GM19023 (cell line): ENCODE results near the gene JAM3.
"Not testable (repeated sequence)": the region's sequence is repeated elsewhere in the genome, so short reads cannot be mapped to it uniquely, and the experiment has no call there.

Source experiments
- ATAC-seq: cut with Tn5 transposase; IDR thresholded peaks from one replicate; pipeline ENCODE4 v1.9.1; 2021; ENCODE audit warnings: mild to moderate bottlenecking, moderate library complexity; ENCODE audit not compliant: unreplicated experiment

JAM3 gene

DNA sequence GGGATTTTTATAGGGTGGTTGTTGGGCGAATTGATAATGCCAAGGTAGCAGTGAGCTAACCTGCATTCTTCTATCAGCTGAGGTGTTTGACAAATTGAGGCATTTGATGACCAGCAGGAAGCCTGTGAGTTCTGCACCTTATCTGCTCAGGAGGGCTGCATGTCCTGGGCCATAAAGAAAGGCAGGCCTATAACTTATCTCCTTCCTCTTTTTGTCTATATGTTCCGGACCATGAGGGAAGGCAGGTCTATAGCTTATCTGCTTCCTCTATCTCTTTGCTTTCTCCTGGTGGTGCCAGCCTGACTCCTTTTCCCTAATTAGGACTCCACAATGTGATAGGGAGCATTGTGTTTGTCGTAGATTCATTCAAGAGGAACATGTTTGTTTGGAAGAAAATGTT, 8.6 kb upstream of the JAM3 start:
- ATAC-seq = no peak

DNA sequence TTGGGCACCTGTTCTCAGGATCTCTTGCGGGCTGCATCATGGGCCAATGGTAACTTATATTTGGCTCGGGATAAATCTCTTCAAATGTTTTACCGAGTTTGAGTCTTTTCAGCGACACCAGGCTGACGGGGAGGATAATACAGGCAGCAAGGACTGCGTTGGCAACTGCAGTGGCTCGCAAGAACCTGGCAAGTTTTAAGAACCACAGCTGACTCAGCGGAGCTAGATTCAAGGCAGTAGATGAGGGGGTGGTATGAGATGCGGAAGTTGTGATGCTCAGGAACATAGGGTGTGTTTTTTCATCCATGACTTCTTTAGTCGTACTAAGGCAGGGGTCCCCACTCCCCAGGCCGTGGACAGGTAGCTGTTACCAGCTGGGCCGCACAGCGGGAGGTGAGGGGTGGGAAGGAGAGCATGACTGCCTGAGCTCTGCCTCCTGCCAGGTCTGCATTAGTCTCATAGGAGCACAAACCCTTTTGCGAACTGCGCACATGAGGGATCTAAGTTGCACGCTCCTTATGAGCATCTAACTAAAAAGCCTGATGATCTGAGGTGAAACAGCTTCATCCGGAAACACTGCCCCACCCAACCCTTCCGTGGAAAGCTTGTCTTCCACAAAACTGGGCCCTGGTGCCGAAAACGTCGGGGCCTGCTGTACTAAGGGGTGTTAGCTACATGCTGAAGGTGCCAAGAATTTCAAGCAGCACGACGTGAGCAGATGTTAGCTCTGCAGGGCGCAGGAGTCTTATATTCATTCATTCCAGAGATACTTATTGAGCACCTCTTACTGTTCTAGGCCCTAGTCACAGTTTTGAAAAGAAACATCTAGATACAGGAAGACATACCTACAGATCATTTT, 6.4 kb upstream of the JAM3 start:
- no peak for ATAC-seq

DNA sequence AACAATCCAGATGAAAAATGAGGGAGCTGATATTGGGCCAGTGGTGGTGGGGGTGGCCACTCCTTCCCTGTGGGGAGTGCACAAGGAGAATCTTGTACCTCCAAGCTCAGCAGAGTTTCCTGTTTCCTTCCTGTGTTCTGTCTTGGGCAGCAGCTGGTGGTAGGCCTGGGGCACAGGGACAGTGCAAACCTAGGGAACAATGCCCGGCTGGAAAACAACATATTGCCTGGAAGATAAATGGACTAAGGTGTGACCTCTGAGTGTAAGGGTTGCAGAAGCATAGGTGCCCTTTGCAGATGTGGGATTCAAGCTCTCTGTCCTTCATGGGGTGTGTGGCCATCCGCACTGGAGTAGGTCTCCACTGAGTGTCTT, 5.8 kb upstream of the JAM3 start:
- ATAC-seq = no peak

DNA sequence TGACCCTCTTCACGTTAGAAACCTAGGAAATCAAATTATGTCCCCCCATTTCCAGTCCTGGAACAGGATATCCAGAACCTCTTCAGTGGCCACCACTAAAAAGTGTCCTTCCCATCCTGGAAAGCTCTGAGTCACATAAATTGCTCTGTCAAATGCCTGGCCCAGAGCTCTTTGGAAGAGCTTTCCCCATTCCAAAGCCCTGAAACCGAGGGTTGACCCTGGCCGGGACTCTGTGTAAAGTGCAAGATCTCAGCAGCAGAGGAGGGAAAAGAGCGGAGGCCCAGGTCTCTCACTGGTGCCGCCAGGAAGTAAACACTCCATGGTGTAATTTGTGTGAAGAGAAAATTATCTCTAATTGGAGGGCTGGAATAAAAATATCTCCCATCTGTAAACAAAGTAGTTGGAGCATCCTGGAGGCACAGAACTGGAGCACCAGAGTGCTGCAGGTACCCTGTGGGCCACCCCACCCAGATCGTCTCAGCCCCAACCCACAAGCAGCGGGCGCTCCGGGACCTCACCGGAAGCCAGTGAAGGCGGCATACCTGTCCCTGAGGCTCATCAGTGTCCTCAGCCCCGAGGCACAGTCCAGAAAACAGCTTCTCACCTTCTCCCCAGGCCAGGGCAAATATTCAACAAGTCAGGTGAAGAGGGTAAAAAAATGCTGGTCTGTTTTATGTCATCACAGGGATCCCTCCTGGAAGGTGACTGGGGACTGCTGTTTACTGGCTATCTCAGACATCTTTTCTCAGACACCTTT, 4.7 kb upstream of the JAM3 start:
- ATAC-seq = no peak

DNA sequence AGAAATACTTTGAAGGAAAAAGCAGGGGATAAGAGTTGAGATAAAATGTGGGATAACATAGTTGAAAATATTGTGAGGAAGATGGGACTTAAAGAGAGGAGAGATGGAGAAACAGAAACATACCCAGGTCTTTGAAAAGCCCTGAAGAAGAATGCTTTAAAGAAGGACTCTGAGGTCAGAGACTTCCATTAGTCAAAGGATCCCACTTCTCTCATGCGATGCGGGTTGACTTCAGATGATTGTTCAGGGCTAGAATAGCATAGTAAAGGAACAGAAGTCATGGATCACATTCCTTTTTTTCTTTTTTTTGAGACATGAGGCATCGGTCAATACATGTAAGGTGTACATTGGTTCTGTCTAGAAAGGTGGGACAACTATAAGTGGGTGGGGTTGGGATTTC, 3.5 kb upstream of the JAM3 start:
- ATAC-seq = no peak

DNA sequence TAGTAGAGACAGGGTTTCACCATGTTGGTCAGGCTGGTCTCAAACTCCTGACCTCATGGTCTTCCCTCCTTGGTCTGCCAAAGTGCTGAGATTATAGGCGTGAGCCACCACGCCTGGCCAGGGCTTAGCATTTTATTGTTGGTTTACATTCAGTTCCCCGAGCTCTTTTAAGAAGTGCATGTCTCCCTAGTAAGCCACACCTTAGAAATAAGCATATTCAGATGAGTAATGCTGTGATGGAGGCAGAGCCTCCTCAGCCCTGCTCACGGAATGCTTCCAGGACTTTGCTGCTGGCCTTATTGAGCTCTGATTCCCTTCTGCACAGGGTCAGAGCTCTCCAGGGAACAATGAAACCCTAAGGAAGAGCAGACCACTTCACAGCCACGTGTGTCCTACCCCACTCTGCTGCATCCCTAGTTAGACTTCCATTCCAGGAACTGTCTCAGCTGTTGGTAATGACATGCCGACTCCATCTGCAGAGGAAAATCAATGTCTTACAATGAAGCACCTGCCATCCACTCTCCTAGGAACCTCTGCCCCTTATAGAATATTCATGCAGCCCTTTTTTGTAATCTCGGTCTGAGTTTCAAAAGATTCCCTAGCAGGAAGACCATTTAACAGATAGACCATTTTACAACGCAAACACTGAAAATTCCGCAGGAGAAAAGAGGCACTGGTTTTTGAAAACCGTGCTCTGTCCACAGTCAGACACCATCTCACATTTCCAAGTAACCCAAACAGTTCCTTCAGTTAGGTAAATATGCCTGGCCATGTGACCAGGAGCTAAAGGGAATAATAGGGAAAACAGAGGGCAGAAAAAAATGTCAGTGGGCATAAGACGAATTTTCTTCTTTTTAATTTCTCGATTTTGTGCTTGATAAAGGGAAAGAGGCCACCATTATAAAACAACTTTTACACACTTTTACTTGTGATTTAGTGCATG, 1.7 kb upstream of the JAM3 start:
- ATAC-seq = no peak

DNA sequence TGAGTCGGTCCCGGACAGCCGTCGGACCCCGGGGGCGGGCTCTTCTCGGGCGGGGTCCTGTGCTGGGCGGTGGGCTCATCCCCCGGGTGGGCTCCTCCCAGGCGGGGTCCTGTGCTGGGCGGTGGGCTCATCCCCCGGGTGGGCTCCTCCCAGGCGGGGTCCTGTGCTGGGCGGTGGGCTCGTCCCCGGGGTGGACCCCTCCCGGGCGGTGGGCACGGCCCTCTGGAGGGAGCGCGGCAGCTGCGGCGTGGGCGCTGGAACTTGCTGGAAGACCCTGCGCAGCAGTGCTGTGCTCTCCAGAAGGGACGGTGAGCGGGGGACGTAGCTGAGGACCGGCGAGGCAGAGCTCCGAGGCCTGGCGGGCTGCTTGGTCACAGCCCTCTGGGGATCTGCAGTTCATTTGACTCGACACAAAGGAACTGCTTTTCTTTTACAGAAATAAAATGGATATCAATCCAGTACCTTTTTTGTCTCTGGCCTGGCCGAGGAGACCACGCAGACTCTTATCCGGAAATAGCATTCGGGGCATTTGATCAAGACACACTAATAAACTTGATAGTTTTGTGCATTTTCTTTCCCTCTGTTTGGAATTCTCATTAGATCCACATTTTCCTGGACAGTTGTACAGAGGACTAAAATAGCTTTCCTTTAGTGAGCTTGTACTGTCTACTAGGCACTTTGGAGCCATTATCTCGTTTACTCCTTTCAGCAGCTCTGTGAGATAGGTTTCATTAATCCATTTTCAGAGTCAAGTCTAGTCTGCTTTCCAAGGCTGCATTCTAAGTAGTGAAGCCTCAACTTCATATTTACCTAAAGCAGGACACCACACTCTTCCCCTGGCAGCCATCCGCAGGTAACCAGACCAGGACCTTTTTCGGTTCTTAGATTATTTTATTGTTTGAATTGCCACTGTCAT, 812 bp downstream of the JAM3 start:
- ATAC-seq = no peak

DNA sequence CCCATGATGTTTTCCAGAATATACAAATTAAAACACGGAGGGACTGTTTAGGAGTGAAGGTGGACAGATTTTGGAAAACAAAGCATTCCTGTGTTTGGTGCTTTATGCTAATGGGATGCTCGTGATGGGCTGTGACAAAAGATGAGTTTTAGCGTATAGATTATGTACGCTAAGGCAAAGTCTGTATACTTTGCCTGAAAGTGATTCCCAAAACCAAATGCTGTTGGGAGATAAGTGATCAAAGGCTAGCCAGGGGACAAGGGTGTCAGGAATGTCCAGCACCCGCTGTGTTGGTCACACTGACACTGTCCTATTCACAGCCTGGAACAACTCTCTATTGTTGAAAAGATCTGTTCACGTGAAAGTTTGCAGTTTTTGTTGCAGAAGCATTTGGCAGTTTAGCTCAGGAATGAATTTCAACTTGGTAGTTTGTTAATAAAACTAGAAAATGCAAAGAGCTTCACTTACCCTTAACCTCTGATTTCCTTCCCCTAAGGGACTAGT, 1.5 kb downstream of the JAM3 start:
- no peak for ATAC-seq

DNA sequence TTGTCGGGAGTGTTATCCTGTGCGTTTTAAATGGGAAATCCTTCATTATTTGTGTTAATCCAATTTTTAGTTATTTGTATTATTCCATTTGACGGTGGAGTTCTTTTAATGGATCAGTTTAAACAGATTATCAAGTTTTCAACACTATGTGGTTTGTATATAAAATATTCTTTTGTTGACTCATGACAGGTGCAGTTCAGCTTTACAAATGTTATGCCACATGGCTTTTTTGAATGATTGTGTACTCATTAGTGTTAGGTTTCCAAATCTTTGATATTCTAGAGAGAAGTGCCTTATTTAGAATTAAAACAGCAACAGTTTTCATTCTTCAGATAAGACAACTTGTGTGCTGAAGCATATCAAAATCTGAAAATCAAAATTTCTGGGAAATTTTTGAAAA, 2.4 kb downstream of the JAM3 start:
- ATAC-seq = no peak

DNA sequence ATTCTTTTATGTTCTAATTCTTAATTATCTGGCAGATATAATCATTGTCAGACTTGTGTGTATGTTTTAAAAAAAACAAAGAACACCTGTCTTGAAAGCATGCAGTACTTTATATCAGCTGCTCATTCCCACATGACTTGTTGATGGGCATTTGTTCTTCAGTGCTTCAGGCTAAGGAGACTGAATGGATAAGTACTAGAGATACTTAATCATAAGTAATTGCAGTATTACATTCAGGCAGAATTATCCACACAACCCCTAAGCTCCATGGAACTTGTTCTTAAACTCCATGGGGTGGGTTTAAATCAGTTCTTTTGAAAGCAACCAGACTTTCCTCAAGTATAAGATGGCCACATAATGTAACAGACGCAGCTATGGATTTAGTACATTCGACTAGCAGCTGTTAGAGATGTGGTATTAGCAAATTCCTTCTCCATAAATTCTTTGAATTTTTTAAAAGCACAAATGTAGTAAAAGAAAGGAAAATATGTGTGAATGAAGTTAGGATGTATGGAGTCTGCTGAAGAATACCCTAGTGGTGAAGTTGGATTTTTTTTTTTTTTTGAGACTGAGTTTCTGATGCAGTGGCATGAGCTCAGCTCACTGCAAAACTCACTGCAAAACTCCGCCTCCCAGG, 3.0 kb downstream of the JAM3 start:
- no peak for ATAC-seq

DNA sequence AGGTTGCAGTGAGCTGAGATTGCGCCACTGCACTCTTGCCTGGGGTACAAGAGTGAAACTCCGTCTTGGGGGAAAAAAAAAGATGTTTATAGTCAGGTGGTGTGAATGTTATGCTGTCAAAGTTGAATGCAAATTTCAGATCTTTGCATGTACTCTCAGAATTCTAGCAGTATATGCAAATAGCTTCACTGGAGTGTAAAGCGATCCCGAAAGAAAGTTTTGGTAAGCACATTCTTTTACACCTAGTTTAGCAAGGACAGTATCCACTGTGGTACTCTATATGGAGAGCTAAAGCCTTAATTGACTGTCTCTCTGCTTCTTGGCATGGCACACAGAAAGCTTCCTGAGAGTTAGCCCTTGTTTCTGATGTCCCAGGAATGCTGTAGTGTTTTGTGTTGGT, 4.0 kb downstream of the JAM3 start:
- peak; percentile 41 for ATAC-seq

DNA sequence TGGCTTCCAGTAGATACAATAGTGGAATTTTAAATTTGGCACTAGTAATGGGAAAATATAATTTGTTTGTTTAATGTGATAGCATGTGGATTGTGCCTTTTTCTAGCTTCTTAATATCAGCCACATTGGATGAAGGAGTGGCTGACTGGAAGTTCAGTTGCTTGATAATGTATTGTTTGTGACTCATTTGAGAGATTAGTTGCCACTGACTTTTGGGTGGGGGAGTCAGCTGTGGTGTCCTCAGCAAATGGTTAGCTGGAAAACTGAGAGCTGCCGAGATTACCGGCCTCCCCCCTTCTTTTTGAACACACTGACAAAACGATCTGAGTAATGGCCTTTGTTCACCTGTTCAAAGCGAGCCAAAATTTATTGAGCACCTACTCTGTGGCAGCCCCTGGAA, 5.5 kb downstream of the JAM3 start:
- no peak for ATAC-seq

DNA sequence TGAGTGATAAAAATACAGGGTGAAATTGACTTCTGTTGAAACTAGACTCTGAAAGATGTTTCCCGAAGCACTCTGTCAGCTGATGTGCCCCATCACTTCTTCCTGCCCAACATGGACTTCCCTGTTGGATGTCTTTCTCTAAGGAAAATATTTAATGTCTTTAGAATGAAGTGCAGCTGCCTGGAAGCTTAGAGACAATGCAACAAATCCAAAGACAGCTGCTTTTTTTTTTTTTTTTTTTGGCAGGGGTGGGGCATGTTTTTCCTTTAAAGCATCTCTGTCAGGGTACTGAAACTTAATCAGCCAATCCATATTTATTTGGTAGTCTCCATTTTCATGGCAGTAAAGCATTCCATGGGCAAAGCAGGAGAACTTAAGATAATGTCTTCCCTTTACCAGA, 5.9 kb downstream of the JAM3 start:
- no peak for ATAC-seq

DNA sequence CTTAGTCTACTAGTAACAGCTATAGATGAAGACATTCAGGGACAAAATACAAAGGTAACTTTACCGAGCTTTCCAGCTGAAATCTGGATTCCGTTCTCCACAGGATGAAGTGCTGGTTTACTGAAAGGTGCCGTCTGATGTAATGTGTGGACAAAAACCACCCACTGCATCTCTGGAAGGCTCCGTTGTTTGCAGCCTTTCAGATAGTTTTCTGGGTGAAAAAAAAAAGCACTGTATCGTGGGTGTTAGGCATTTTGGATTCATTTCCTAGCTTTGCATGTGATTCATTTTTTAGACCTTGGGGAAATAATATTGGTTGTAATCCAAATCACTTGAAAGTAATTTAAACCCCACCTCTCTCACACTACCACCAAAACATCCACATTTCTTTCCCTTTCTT, 10.4 kb downstream of the JAM3 start:
- ATAC-seq = no peak

DNA sequence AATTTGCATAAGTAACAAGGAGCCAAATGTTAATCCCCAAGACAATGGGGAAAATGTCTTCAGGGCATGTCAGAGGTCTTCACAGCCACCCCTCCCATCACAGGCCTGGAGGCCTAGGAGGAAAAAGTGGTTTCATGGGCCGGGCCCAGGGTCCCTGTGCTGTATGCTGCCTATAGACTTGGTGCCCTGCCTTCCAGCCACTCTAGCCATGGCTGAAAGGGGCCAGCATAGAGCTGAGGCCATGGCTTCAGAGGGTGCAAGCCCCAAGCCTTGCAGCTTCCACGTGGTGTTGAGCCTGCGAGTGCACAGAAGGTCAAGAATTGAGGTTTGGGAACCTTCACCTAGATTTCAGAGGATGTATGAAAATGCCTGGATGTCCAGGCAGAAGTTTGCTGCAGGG, 12.4 kb downstream of the JAM3 start:
- not testable (repeated sequence) for ATAC-seq

DNA sequence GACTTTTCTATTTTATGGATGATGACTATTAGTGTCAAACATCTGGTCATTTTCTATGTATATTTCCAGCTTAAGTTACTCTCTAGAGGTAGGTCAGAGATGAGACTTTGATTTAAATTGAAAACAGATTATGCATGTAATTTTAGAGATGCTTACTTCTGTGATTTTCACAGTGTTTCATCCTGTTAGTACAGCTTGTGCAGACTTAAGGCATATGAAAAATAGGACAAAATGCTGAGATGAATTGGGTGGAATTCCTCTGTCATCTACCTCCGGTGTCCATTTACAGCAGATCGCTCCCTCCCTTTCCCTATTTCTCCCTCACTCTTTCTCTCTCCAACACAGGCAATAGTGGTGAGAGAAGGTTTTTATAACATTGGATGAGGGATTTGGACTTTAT, 14.1 kb downstream of the JAM3 start:
- ATAC-seq = no peak

DNA sequence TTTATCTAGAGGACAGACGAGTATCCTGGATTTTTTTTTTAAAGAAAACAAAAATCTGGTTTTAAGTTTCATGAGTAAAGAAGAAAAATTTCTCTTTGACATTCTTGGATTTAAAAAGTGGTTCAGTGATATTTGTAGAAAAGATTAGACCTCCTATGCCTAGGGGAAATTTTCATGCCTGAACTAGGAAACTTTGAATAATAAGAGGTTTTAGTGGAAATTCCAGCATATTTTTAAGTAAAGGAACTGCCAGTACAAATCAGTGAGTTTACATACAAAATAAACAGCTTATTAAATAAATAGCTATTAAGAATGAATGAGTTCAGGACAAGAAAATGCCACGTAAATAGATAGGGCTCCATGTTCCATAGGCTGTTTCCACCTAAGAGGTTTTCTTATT, 17.5 kb downstream of the JAM3 start:
- no peak for ATAC-seq

DNA sequence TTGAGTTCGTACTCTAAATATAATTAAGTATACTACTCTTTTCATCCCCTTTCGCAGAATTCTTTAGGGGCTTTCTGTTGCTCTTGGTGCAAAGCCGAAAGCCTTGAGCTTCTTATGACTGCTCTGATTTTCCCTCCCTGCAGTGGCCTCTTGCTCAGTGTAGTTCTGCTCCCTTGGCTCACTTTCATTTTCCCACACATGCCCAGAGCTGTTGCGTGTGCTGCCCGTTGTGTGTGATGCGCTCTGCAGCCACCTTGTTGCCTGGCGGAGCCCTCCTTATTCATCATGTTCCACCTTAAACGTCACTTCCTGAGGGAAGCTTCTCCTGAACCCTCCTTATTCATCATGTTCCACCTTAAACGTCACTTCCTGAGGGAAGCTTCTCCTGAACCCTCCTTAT, 23.1 kb downstream of the JAM3 start:
- not testable (repeated sequence) for ATAC-seq

DNA sequence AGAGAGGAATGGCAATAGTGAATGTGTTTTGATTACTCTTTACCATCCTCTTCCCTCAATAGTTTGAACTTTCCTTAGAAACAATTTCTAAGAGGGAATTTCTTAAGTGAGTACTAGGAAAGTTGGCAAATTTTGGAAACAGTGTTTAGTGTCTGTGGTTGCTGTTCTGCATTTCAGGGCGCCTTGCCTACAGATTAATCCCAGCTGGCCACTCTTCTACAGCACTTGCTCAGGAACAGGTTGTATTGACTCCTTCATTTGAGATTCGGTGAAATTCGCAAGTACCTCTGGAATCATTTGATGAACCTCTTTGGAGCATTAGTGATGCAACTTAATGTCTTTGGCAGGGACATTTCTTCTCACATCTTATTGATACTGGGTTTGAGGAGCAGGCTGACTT, 28.3 kb downstream of the JAM3 start:
- ATAC-seq = no peak
